ENCODE results near the gene SERGEF. TPM values are rescaled to one million over a fixed set of nuclear protein-coding genes. Genes with fewer than 3 reads are reported as not detected.

The SERGEF gene
- total and polyA plus RNA-seq, 8 donors: 16.2 to 26.1 (median 19.7) TPM

DNA sequence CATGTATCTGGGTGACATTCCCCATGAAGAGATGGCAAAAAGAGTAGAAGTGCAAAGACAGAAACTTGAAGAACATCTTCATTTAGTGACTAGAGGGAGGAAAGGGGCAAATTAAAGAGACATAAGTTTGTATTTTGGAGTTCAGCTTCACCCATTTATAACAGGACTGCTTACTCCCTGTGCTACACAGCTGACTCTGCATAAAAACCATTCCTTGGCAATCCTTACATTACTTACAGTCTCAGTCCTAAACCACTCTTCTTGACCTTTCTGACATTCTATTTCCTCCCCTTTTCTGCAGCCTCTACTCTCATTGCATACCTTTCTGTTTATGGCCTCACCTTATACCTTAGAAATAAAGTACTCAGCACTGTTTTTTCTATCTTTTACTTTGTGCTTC, 6.8 kb upstream of the SERGEF start:
- Histone ChIP-seq H3K4me1 (no peaks in the 10 kb centered on the region), H3K9me3 (no peaks in the 10 kb centered on the region), H3K27me3 (no peaks in the 10 kb centered on the region), H3K36me3 (no peaks in the 10 kb centered on the region), H3K4me3 (no peak overlapping the region), H3K27ac (no peak overlapping the region)
- TF ChIP-seq CTCF (IDR thresholded peaks at IDR 0.05): no peak
- ATAC-seq (no peak), DNase-seq (no peak)
- intact Hi-C loops (cut with DNase I): loop anchor here in 1 of 2 donors (10.0 kb wide), 1 partner anchor 85 kb away; the partner anchor contains the start of gene SAAL1

DNA sequence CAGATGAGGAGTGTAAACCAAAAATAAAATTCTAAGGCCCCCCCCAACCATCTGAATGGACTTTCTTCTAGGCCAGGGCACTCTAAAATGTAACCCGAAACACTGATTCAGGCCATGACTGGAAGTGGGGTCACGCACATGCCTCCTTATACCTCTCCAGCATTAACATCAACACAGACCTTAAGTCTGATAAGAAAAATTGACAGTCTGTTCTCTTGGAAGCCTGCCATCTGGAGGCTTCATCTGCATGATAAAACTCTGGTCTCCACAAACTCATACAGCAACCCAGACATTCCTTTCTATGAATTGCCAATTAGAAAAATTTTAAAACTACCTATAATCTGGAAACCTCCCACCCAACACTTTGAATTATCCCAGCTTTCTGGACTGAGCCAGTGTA, 3.9 kb upstream of the SERGEF start:
- H3K27ac ChIP-seq: no peak overlapping the region
- no peak overlapping the region for H3K4me3 ChIP-seq
- ATAC-seq (no peak), DNase-seq (no peak)
- intact Hi-C loops (cut with DNase I): loop anchor here in 1 of 2 donors (10.0 kb wide), 1 partner anchor 88 kb away; the partner anchor contains the start of gene SAAL1
- H3K4me1 ChIP-seq: peaks cover 0 to 15% of the 10 kb centered on the region in 2 donors
- TF ChIP-seq CTCF (IDR thresholded peaks at IDR 0.05): no peak
- H3K36me3 ChIP-seq: no peaks in the 10 kb centered on the region
- H3K9me3 ChIP-seq: no peaks in the 10 kb centered on the region
- no peaks in the 10 kb centered on the region for H3K27me3 ChIP-seq

GRCh38 chr11:18014876-18015275, 2.0 kb upstream of the SERGEF start:
- Histone ChIP-seq H3K27ac (no peak overlapping the region), H3K4me1 (peaks cover 0 to 15% of the 10 kb centered on the region in 2 donors), H3K9me3 (no peaks in the 10 kb centered on the region), H3K27me3 (no peaks in the 10 kb centered on the region), H3K4me3 (no peak overlapping the region), H3K36me3 (no peaks in the 10 kb centered on the region)
- no peak for TF ChIP-seq CTCF (IDR thresholded peaks at IDR 0.05)
- no peak for DNase-seq
- no peak for ATAC-seq
- intact Hi-C loops (cut with DNase I): loop anchor here in 1 of 2 donors (10.0 kb wide), 1 partner anchor 90 kb away; the partner anchor contains the start of gene SAAL1

DNA sequence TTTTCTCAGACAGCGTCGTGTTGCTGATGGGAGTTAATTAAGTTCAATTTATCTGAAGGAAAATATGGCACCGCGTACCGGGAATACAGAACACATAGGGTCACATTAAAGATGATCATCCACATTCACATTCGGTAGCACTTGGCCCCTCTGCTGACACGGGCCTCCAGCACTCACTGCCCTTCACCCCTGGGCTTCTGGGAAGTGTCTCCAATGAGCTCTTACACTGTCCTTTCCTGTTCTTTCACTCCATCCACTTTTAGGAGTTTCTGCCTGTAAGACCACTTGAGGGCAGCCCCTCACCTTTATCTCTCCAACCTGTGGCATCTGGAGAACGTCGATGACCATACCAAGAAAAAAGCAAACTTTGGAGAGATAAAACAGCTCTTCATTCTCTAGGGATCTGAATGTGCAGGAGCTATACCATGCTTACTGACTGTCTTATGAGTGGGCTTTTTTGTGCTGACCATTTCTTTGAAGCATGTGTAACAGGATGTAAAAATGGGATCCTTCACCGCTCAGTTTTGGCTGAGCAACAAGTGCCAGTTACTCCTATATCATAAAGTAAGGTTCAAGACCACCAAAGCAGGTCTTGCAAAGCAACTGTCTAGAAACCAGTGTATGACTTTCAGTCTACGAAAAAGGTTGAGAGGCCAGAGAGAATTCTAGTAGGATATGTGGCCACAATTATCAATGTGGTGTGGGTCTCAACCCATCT, 1.1 kb upstream of the SERGEF start:
- peak overlapping the region; percentile 69 for H3K4me3 ChIP-seq
- DNase-seq (peak in 1 of 4 donors; percentile 8), ATAC-seq (no peak)
- H3K9me3 ChIP-seq: no peaks in the 10 kb centered on the region
- peaks cover 0 to 15% of the 10 kb centered on the region in 2 donors for H3K4me1 ChIP-seq
- H3K36me3 ChIP-seq: no peaks in the 10 kb centered on the region
- no peaks in the 10 kb centered on the region for H3K27me3 ChIP-seq
- peak overlapping the region; percentile 74 to 86 for H3K27ac ChIP-seq
- intact Hi-C loops (cut with DNase I): loop anchor here in 1 of 2 donors (10.0 kb wide), 1 partner anchor 91 kb away; the partner anchor contains the start of gene SAAL1
- no peak for TF ChIP-seq CTCF (IDR thresholded peaks at IDR 0.05)

GRCh38 chr11:18012122-18012905, 533 bp downstream of the SERGEF start:
- H3K9me3 ChIP-seq: no peaks in the 10 kb centered on the region
- TF ChIP-seq CTCF (IDR thresholded peaks at IDR 0.05): no peak
- H3K4me1 ChIP-seq: peaks cover 0 to 15% of the 10 kb centered on the region in 2 donors
- intact Hi-C loops (cut with DNase I): loop anchor here in 1 of 2 donors (10.0 kb wide), 1 partner anchor 92 kb away; the partner anchor contains the start of gene SAAL1
- H3K27ac ChIP-seq: peak overlapping the region; percentile 74 to 86
- no peaks in the 10 kb centered on the region for H3K27me3 ChIP-seq
- ATAC-seq: peak; percentile 6
- no peaks in the 10 kb centered on the region for H3K36me3 ChIP-seq
- peak overlapping the region; percentile 69 for H3K4me3 ChIP-seq
- DNase-seq: peak in 3 of 4 donors; percentile 20 to 36 (median 34)

Measured in left lung (tissue), 10 donors.